IMR-90 (cell line): ENCODE measurements around the gene NOTCH3. TPM values are rescaled to one million over a fixed set of nuclear protein-coding genes. Genes with fewer than 3 reads are reported as not detected.

Experiments used
- ATAC-seq: fragments of 200-7000 bp; cut with Tn5 transposase; 2 replicates; pipeline ENCODE4 v1.9.1; 2020; ENCODE audit warnings: low read depth, mild to moderate bottlenecking, moderate library complexity
- BruUV-seq: library from RNA; stranded (reverse); fragments of 400-500 nt; replicated peaks from 2 replicates; lab custom pipeline; 2021; lab: Mats Ljungman, UMichigan
- CTCF ChIA-PET: fragments of 300-600 bp; formaldehyde crosslinking; extraction: SDS; loops from one replicate; lab custom pipeline; 2021; ENCODE audit warnings: antibody characterized with exemption; lab: Yijun Ruan, JAX
- POLR2A ChIA-PET: fragments of 300-600 bp; sonication (Branson Sonifier 250); formaldehyde crosslinking; loops from one replicate; lab custom pipeline; 2022; ENCODE audit warnings: antibody characterized with exemption; ENCODE audit not compliant: unreplicated experiment; lab: Charles Lee
- DNase-seq: peaks from one replicate; pipeline ENCODE4 v3.0.0; 2013
- H2AFZ ChIP-seq: replicated peaks from 2 replicates; pipeline ENCODE3; 2013; ENCODE audit warnings: low read length, mild to moderate bottlenecking; ENCODE audit not compliant: poor library complexity
- H2AK5ac ChIP-seq: 2 replicates; pipeline ENCODE4 v1.6.1; 2013; ENCODE audit warnings: low read depth, low read length, inconsistent platforms
- H2AK9ac ChIP-seq: replicated peaks from 2 replicates; pipeline ENCODE3; 2013; ENCODE audit warnings: mild to moderate bottlenecking, low read depth, low read length, moderate library complexity; ENCODE audit not compliant: poor library complexity
- H2BK120ac ChIP-seq: 2 replicates; pipeline ENCODE4 v1.6.1; 2013; ENCODE audit warnings: low read depth, low read length, inconsistent platforms
- H2BK15ac ChIP-seq: 3 replicates; pipeline ENCODE4 v1.6.1; 2013; ENCODE audit warnings: low read depth, low read length, inconsistent platforms
- H2BK20ac ChIP-seq: 2 replicates; pipeline ENCODE4 v1.6.1; 2013; ENCODE audit warnings: low read depth, mild to moderate bottlenecking, inconsistent platforms, low read length, moderate library complexity
- H2BK5ac ChIP-seq: 2 replicates; pipeline ENCODE4 v1.6.1; 2013; ENCODE audit warnings: mild to moderate bottlenecking, low read depth, low read length, inconsistent platforms; ENCODE audit not compliant: poor library complexity, severe bottlenecking
- H3K14ac ChIP-seq: replicated peaks from 2 replicates; pipeline ENCODE4 v1.6.1; 2013; ENCODE audit warnings: low read depth, low read length, inconsistent platforms
- H3K18ac ChIP-seq: 2 replicates; pipeline ENCODE4 v1.6.1; 2013; ENCODE audit warnings: low read depth, low read length, control low read depth
- H3K23ac ChIP-seq: 2 replicates; pipeline ENCODE4 v1.6.1; 2013; ENCODE audit warnings: low read depth, low read length, inconsistent platforms
- H3K27ac ChIP-seq: 2 replicates; pipeline ENCODE4 v1.5.1; 2013; ENCODE audit warnings: mild to moderate bottlenecking, control low read depth, low read length; ENCODE audit not compliant: insufficient read depth
- H3K27me3 ChIP-seq: 2 replicates; pipeline ENCODE4 v1.6.1; 2013; ENCODE audit warnings: low read length; ENCODE audit not compliant: control insufficient read depth, insufficient read depth
- H3K36me3 ChIP-seq: 2 replicates; pipeline ENCODE4 v1.6.1; 2013; ENCODE audit warnings: low read length, mixed read lengths; ENCODE audit not compliant: control insufficient read depth, insufficient read depth
- H3K4ac ChIP-seq: 2 replicates; pipeline ENCODE4 v1.6.1; 2013; ENCODE audit warnings: low read depth, low read length, inconsistent platforms
- H3K4me1 ChIP-seq: 2 replicates; pipeline ENCODE4 v1.6.1; 2013; ENCODE audit warnings: low read length, mixed read lengths; ENCODE audit not compliant: control insufficient read depth, insufficient read depth
- H3K4me2 ChIP-seq: 2 replicates; pipeline ENCODE4 v1.6.1; 2013; ENCODE audit warnings: low read depth, mild to moderate bottlenecking, control low read depth, low read length, moderate library complexity
- H3K4me3 ChIP-seq: 2 replicates; pipeline ENCODE4 v1.5.1; 2013; ENCODE audit warnings: low read depth, mild to moderate bottlenecking, control low read depth, low read length, moderate library complexity; ENCODE audit not compliant: insufficient read depth
- H3K56ac ChIP-seq: 2 replicates; pipeline ENCODE4 v1.6.1; 2013; ENCODE audit warnings: low read length, inconsistent platforms; ENCODE audit not compliant: insufficient read depth; ENCODE audit errors: extremely low read depth
- H3K79me1 ChIP-seq, 2 experiments: 2 replicates each; pipeline ENCODE4 v1.6.1; 2013; ENCODE audit warnings: low read length in 2 of 2, inconsistent platforms in 1 of 2, low read depth in 1 of 2
- H3K9ac ChIP-seq: 2 replicates; pipeline ENCODE4 v1.6.1; 2013; ENCODE audit warnings: low read depth, low read length, control low read depth
- H3K9me1 ChIP-seq: 2 replicates; pipeline ENCODE4 v1.6.1; 2013; ENCODE audit warnings: low read length, inconsistent platforms; ENCODE audit not compliant: insufficient read depth
- H3K9me3 ChIP-seq: 2 replicates; pipeline ENCODE4 v1.6.1; 2013; ENCODE audit warnings: low read length; ENCODE audit not compliant: control insufficient read depth, insufficient read depth
- H4K20me1 ChIP-seq: 2 replicates; pipeline ENCODE4 v1.6.1; 2013; ENCODE audit warnings: low read length, inconsistent platforms; ENCODE audit not compliant: insufficient read depth
- H4K5ac ChIP-seq: 2 replicates; pipeline ENCODE4 v1.6.1; 2013; ENCODE audit warnings: mild to moderate bottlenecking, low read depth, low read length, control low read depth
- H4K8ac ChIP-seq, 2 experiments: 2 replicates each; pipeline ENCODE4 v1.6.1; 2013; ENCODE audit warnings: low read depth in 2 of 2, low read length in 2 of 2, control low read depth in 1 of 2, inconsistent platforms in 1 of 2
- H4K91ac ChIP-seq: 2 replicates; pipeline ENCODE4 v1.6.1; 2013; ENCODE audit warnings: low read depth, low read length, inconsistent platforms; ENCODE audit not compliant: insufficient read depth
- BHLHE40 ChIP-seq: fragments of 150-350 bp; IDR thresholded peaks from 2 replicates; pipeline ENCODE4 v1.6.1; 2016; ENCODE audit warnings: mild to moderate bottlenecking, low read depth, low read length
- CHD1 ChIP-seq: IDR thresholded peaks from 2 replicates; pipeline ENCODE4 v1.6.1; 2012; ENCODE audit warnings: low read depth, low read length, improper control_type of control experiment
- FOS ChIP-seq: fragments of 150-350 bp; IDR thresholded peaks from 2 replicates; pipeline ENCODE4 v1.6.1; 2016; ENCODE audit warnings: low read depth, low read length
- MAZ ChIP-seq: IDR thresholded peaks from 2 replicates; pipeline ENCODE4 v1.6.1; 2012; ENCODE audit warnings: low read depth, mild to moderate bottlenecking, low read length, improper control_type of control experiment, moderate library complexity, borderline replicate concordance
- NFE2L2 ChIP-seq: fragments of 150-350 bp; IDR thresholded peaks from 2 replicates; pipeline ENCODE4 v1.6.1; 2016; ENCODE audit warnings: low read depth, mild to moderate bottlenecking, low read length
- RAD21 ChIP-seq: IDR thresholded peaks from 2 replicates; pipeline ENCODE4 v1.6.1; 2012; ENCODE audit warnings: low read length, improper control_type of control experiment
- RCOR1 ChIP-seq: IDR thresholded peaks from 2 replicates; pipeline ENCODE4 v1.6.1; 2012; ENCODE audit warnings: mild to moderate bottlenecking, low read length, improper control_type of control experiment; ENCODE audit not compliant: insufficient replicate concordance
- RFX5 ChIP-seq: IDR thresholded peaks from 2 replicates; pipeline ENCODE4 v1.8.0; 2012; ENCODE audit warnings: low read depth, mild to moderate bottlenecking, low read length, moderate library complexity
- SMC3 ChIP-seq: fragments of 150-350 bp; IDR thresholded peaks from 2 replicates; pipeline ENCODE4 v1.6.1; 2016; ENCODE audit warnings: low read depth, mild to moderate bottlenecking, antibody characterized with exemption, low read length, moderate library complexity
- WGBS, 2 experiments: methylation state at CpG; one replicate each; pipeline versions ENCODE4 v1.1.5 to v1.1.7; 2013; ENCODE audit warnings: missing lambda C conversion rate in 2 of 2; ENCODE audit not compliant: insufficient read length in 1 of 2; ENCODE audit errors: extremely low coverage in 2 of 2; 5-methylcytosine and 5-hydroxymethylcytosine counted together
- dilution Hi-C: fragments of 300-500 bp; cut with HindIII; formaldehyde crosslinking; loops from one replicate; pipeline ENCODE4 v1.14.3; 2018; ENCODE audit warnings: low sequenced_read_pairs; ENCODE audit not compliant: unreplicated experiment
- in situ Hi-C: fragments of 300-500 bp; cut with MboI; formaldehyde crosslinking; loops from 3 replicates; pipeline ENCODE4 v1.14.3; 2019; ENCODE audit warnings: low sequenced_read_pairs, inconsistent platforms, mixed read lengths
- intact Hi-C: fragments of 100-400 bp; cut with micrococcal nuclease; formaldehyde crosslinking; loops from 2 replicates; pipeline ENCODE4 v1.10.0; 2022
- polyA plus RNA-seq, 3 experiments: library from polyadenylated mRNA; depleted of rRNA; stranded (reverse); fragments of >200 nt; gene quantifications; 2 replicates each; pipeline ENCODE4 v1.2.3, GENCODE V29; 2012; ENCODE audit warnings: low replicate concordance in 1 of 3
- total RNA-seq: library from RNA; depleted of rRNA; stranded (reverse); fragments of >200 nt; gene quantifications from 2 replicates; pipeline ENCODE4 v1.2.3, GENCODE V29; 2012
- TF ChIP-seq, protein P1 (sequence below): conservative IDR thresholded peaks from 2 replicates; pipeline ENCODE4 v1.5.1; 2012; ENCODE audit warnings: mild to moderate bottlenecking, low read depth, low read length, improper control_type of control experiment
- TF ChIP-seq, protein P2 (sequence below): fragments of 150-350 bp; IDR thresholded peaks from 2 replicates; pipeline ENCODE4 v1.6.1; 2017; ENCODE audit warnings: mild to moderate bottlenecking, antibody characterized with exemption, low read length, low read depth
- TF ChIP-seq, protein P3 (sequence below): fragments of 150-350 bp; IDR thresholded peaks from 2 replicates; pipeline ENCODE4 v1.6.1; 2016; ENCODE audit warnings: low read depth, mild to moderate bottlenecking, low read length, moderate library complexity, borderline replicate concordance

Gene NOTCH3
- total and polyA plus RNA-seq, 2 of the 4 experiments (the other 2 are of a cell fraction): 5.9 to 25.1 TPM

GRCh38 chr19:15123900-15124299 is 76.9 kb downstream of the NOTCH3 start:
- ATAC-seq (no peak), DNase-seq (no peak)
- peak overlapping the region; percentile 86; the same call in 1 of the 2 replicates for H3K23ac ChIP-seq
- no peak overlapping the region for H3K14ac ChIP-seq
- H3K4me2 ChIP-seq: peak overlapping the region; percentile 88; the same call in 1 of the 2 replicates
- no peak overlapping the region for H3K18ac ChIP-seq
- no peak overlapping the region for H2AFZ ChIP-seq
- H4K8ac ChIP-seq: no peak overlapping the region
- H2BK15ac ChIP-seq: no peak overlapping the region
- intact Hi-C loops (no loop called here), dilution Hi-C loops (no loop called here), in situ Hi-C loops (loop anchor here (25.0 kb wide), 1 partner anchor 1063 kb away; the partner anchor contains the start of genes AP1M1 and FAM32A)
- H3K79me1 ChIP-seq: peaks cover 18 to 38% of the 10 kb centered on the region in 2 experiments
- no peak overlapping the region for H2BK5ac ChIP-seq
- no TSS peak for BruUV-seq
- no peak overlapping the region for H3K56ac ChIP-seq
- no peak overlapping the region for H4K91ac ChIP-seq
- peaks cover 27% of the 10 kb centered on the region for H3K36me3 ChIP-seq
- H3K4me3 ChIP-seq: no peak overlapping the region
- no peaks in the 10 kb centered on the region for H3K27me3 ChIP-seq
- H3K27ac ChIP-seq: no peak overlapping the region
- H2BK20ac ChIP-seq: no peak overlapping the region
- H2AK5ac ChIP-seq: no peak overlapping the region
- POLR2A ChIA-PET: interaction anchor here (0.6 to 1.3 kb wide), 2 partner anchors 9 to 12 kb away, joined by 3 read pairs; no protein-coding TSS in a partner anchor
- H3K9me3 ChIP-seq: no peaks in the 10 kb centered on the region; the same call in 1 of the 2 replicates
- no peak overlapping the region; the same call in 1 of the 2 replicates for H3K4ac ChIP-seq
- no peaks in the 10 kb centered on the region for H3K9me1 ChIP-seq
- peak overlapping the region; percentile 96 for H2AK9ac ChIP-seq
- 0 out of 2 replicates have a peak, but pooled peaks cover 3% of the 10 kb centered on the region for H4K20me1 ChIP-seq
- no peak overlapping the region for H4K5ac ChIP-seq
- WGBS, 2 experiments: 29% methylated on average over 1 of the region's 5 CpGs; no CpG with 5 or more reads in 1 of the 2 experiments
- H3K4me1 ChIP-seq: peaks cover 6% of the 10 kb centered on the region
- H3K9ac ChIP-seq: peak overlapping the region; percentile 86; the same call in 1 of the 2 replicates
- CTCF ChIA-PET: no interaction called here
- TF ChIP-seq, protein P1, sequence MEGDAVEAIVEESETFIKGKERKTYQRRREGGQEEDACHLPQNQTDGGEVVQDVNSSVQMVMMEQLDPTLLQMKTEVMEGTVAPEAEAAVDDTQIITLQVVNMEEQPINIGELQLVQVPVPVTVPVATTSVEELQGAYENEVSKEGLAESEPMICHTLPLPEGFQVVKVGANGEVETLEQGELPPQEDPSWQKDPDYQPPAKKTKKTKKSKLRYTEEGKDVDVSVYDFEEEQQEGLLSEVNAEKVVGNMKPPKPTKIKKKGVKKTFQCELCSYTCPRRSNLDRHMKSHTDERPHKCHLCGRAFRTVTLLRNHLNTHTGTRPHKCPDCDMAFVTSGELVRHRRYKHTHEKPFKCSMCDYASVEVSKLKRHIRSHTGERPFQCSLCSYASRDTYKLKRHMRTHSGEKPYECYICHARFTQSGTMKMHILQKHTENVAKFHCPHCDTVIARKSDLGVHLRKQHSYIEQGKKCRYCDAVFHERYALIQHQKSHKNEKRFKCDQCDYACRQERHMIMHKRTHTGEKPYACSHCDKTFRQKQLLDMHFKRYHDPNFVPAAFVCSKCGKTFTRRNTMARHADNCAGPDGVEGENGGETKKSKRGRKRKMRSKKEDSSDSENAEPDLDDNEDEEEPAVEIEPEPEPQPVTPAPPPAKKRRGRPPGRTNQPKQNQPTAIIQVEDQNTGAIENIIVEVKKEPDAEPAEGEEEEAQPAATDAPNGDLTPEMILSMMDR: no peak
- TF ChIP-seq RAD21: no peak
- TF ChIP-seq FOS: no peak
- TF ChIP-seq SMC3: no peak
- TF ChIP-seq MAZ: no peak
- no peak for TF ChIP-seq BHLHE40
- no peak for TF ChIP-seq RCOR1
- TF ChIP-seq, protein P2, sequence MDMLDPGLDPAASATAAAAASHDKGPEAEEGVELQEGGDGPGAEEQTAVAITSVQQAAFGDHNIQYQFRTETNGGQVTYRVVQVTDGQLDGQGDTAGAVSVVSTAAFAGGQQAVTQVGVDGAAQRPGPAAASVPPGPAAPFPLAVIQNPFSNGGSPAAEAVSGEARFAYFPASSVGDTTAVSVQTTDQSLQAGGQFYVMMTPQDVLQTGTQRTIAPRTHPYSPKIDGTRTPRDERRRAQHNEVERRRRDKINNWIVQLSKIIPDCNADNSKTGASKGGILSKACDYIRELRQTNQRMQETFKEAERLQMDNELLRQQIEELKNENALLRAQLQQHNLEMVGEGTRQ: no peak
- TF ChIP-seq, protein P3, sequence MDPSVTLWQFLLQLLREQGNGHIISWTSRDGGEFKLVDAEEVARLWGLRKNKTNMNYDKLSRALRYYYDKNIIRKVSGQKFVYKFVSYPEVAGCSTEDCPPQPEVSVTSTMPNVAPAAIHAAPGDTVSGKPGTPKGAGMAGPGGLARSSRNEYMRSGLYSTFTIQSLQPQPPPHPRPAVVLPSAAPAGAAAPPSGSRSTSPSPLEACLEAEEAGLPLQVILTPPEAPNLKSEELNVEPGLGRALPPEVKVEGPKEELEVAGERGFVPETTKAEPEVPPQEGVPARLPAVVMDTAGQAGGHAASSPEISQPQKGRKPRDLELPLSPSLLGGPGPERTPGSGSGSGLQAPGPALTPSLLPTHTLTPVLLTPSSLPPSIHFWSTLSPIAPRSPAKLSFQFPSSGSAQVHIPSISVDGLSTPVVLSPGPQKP: no peak
- no peak for TF ChIP-seq CHD1
- TF ChIP-seq RFX5: no peak
- TF ChIP-seq NFE2L2: no peak
- H2BK120ac ChIP-seq: no peak overlapping the region
